A549 (cell line): Measurements from ENCODE around the gene DLG2. TPM values are rescaled to one million over a fixed set of nuclear protein-coding genes. Genes with fewer than 3 reads are reported as not detected.

Source experiments
- ATAC-seq, 2 experiments: fragments of 200-7000 bp in 1 of 2; fragments of >200 bp in 1 of 2; cut with Nextera tagmentation in 1 of 2; cut with Tn5 transposase in 1 of 2; 3 replicates each; pipeline versions ENCODE4 v1.8.0 to v1.9.1; 2018 to 2020; ENCODE audit warnings: mild to moderate bottlenecking in 1 of 2, moderate library complexity in 1 of 2
- CTCF ChIA-PET: fragments of 300-600 bp; sonication (Branson Sonifier 250); formaldehyde crosslinking; extraction: SDS; loops from one replicate; lab custom pipeline; 2021; ENCODE audit warnings: antibody characterized with exemption, inconsistent platforms; lab: Yijun Ruan, JAX
- POLR2A ChIA-PET: fragments of 350-600 bp; formaldehyde crosslinking; extraction: SDS; loops from one replicate; lab custom pipeline; 2021; ENCODE audit warnings: antibody characterized with exemption, inconsistent platforms; lab: Yijun Ruan, JAX
- DNase-seq, 2 experiments: peaks; one replicate each; pipeline versions ENCODE4 v3.0.0 to v3.0.0-alpha.2; 2011 to 2016; ENCODE audit warnings: low read depth in 1 of 2, low spot score in 1 of 2
- FAIRE-seq: peaks from 2 replicates; lab custom pipeline; 2011; peaks lifted over from hg19 to GRCh38; lab: Jason Lieb, UNC
- H3K27ac ChIP-seq, 2 experiments: fragments of >200 bp; sonication (Bioruptor Twin); formaldehyde crosslinking; 3 replicates each; pipeline ENCODE4 v1.5.1; 2016 to 2017
- H3K4me1 ChIP-seq: fragments of >200 bp; sonication (Bioruptor Twin); formaldehyde crosslinking; 3 replicates; pipeline ENCODE4 v1.6.1; 2016
- H3K4me2 ChIP-seq: fragments of >200 bp; sonication (Bioruptor Twin); formaldehyde crosslinking; 3 replicates; pipeline ENCODE4 v1.6.1; 2016
- H3K4me3 ChIP-seq: fragments of >200 bp; sonication (Bioruptor Twin); formaldehyde crosslinking; 3 replicates; pipeline ENCODE4 v1.5.1; 2016
- H3K9me3 ChIP-seq: fragments of >200 bp; sonication (Bioruptor Twin); formaldehyde crosslinking; 3 replicates; pipeline ENCODE4 v1.6.1; 2016
- BCL3 ChIP-seq: fragments of >200 bp; sonication (Bioruptor Twin); formaldehyde crosslinking; IDR thresholded peaks from 3 replicates; pipeline ENCODE4 v1.6.1; 2016
- CBX2 ChIP-seq: fragments of 200-600 bp; sonication (generic); IDR thresholded peaks from 2 replicates; pipeline ENCODE4 v1.6.1; 2016; ENCODE audit warnings: low read depth, mild to moderate bottlenecking, borderline replicate concordance
- CHD2 ChIP-seq: fragments of 150-350 bp; IDR thresholded peaks from 2 replicates; pipeline ENCODE4 v1.6.1; 2014; ENCODE audit warnings: low read length; ENCODE audit not compliant: partially characterized antibody
- EHF ChIP-seq: fragments of 250-450 bp; sonication (Bioruptor Pico); IDR thresholded peaks from 2 replicates; pipeline ENCODE4 v1.5.0; 2020; ENCODE audit warnings: mild to moderate bottlenecking
- EHMT2 ChIP-seq: fragments of 200-600 bp; sonication (generic); IDR thresholded peaks from 2 replicates; pipeline ENCODE4 v1.6.1; 2016; ENCODE audit warnings: antibody characterized with exemption, low read depth, mild to moderate bottlenecking, moderate library complexity
- EP300 ChIP-seq, 2 experiments: fragments of >200 bp; sonication (Bioruptor Twin); formaldehyde crosslinking; IDR thresholded peaks; 2 replicates in 1 of 2; 3 replicates in 1 of 2; pipeline ENCODE4 v1.6.1; 2016 to 2017
- ESRRA ChIP-seq: fragments of 150-350 bp; IDR thresholded peaks from 2 replicates; pipeline ENCODE4 v1.6.1; 2014; ENCODE audit warnings: mild to moderate bottlenecking, low read length, borderline replicate concordance
- FOSB ChIP-seq: fragments of 250-450 bp; sonication (Bioruptor Pico); IDR thresholded peaks from 2 replicates; pipeline ENCODE4 v1.5.0; 2020; ENCODE audit warnings: mild to moderate bottlenecking, moderate library complexity
- GATA3 ChIP-seq: IDR thresholded peaks from 2 replicates; pipeline ENCODE4 v1.6.1; 2012; ENCODE audit warnings: borderline replicate concordance
- HES2 ChIP-seq: fragments of >200 bp; sonication (Bioruptor Twin); formaldehyde crosslinking; IDR thresholded peaks from 2 replicates; pipeline ENCODE4 v1.6.1; 2016
- HMGXB4 ChIP-seq: fragments of 250-450 bp; sonication (Bioruptor Pico); IDR thresholded peaks from 2 replicates; pipeline ENCODE4 v1.5.0; 2021; ENCODE audit warnings: mild to moderate bottlenecking, moderate library complexity, borderline replicate concordance
- HOXA7 ChIP-seq: fragments of 250-450 bp; sonication (Bioruptor Pico); IDR thresholded peaks from 2 replicates; pipeline ENCODE4 v1.5.0; 2020; ENCODE audit warnings: mild to moderate bottlenecking, moderate library complexity
- HOXB13 ChIP-seq: fragments of 250-450 bp; sonication (Bioruptor Pico); IDR thresholded peaks from 2 replicates; pipeline ENCODE4 v1.5.0; 2020; ENCODE audit warnings: low read depth, mild to moderate bottlenecking, moderate library complexity
- HOXB5 ChIP-seq: fragments of 250-450 bp; sonication (Bioruptor Pico); IDR thresholded peaks from 2 replicates; pipeline ENCODE4 v1.5.0; 2020; ENCODE audit warnings: mild to moderate bottlenecking, moderate library complexity
- JUNB ChIP-seq: fragments of >200 bp; sonication (Bioruptor Twin); formaldehyde crosslinking; IDR thresholded peaks from 2 replicates; pipeline ENCODE4 v1.6.1; 2016
- KDM5A ChIP-seq: fragments of 200-600 bp; sonication (generic); IDR thresholded peaks from 2 replicates; pipeline ENCODE4 v1.6.1; 2016; ENCODE audit warnings: antibody characterized with exemption, mild to moderate bottlenecking
- MYC ChIP-seq: IDR thresholded peaks from 2 replicates; pipeline ENCODE4 v1.6.1; 2012; ENCODE audit warnings: mild to moderate bottlenecking, inconsistent platforms, low read length, improper control_type of control experiment, borderline replicate concordance
- NR3C1 ChIP-seq: fragments of >200 bp; sonication (Bioruptor Twin); formaldehyde crosslinking; IDR thresholded peaks from 3 replicates; pipeline ENCODE4 v1.6.1; 2017
- PHF8 ChIP-seq: fragments of 200-600 bp; sonication (generic); IDR thresholded peaks from 2 replicates; pipeline ENCODE4 v1.6.1; 2016; ENCODE audit warnings: low read depth, mild to moderate bottlenecking, antibody characterized with exemption, moderate library complexity, borderline replicate concordance
- POLR2A ChIP-seq: IDR thresholded peaks from 2 replicates; pipeline ENCODE4 v1.6.1; 2012; ENCODE audit warnings: mild to moderate bottlenecking, low read length
- REST ChIP-seq: fragments of 200-600 bp; sonication (generic); IDR thresholded peaks from 2 replicates; pipeline ENCODE4 v1.6.1; 2016; ENCODE audit warnings: antibody characterized with exemption, mild to moderate bottlenecking, moderate library complexity
- RNF2 ChIP-seq: fragments of 200-600 bp; sonication (generic); IDR thresholded peaks from 2 replicates; pipeline ENCODE4 v1.6.1; 2016; ENCODE audit warnings: low read depth, mild to moderate bottlenecking, antibody characterized with exemption, moderate library complexity, borderline replicate concordance
- SMC3 ChIP-seq: fragments of >200 bp; sonication (Bioruptor Twin); formaldehyde crosslinking; IDR thresholded peaks from 3 replicates; pipeline ENCODE4 v1.6.1; 2018; ENCODE audit warnings: inconsistent platforms
- SREBF2 ChIP-seq: fragments of 450-650 bp; IDR thresholded peaks from 2 replicates; pipeline ENCODE4 v1.6.1; 2014; ENCODE audit warnings: mild to moderate bottlenecking, moderate library complexity
- TFCP2L1 ChIP-seq: fragments of 250-450 bp; sonication (Bioruptor Pico); IDR thresholded peaks from 2 replicates; pipeline ENCODE4 v1.5.0; 2021; ENCODE audit warnings: mild to moderate bottlenecking
- ZFP36 ChIP-seq: fragments of 450-650 bp; IDR thresholded peaks from 2 replicates; pipeline ENCODE4 v1.6.1; 2014; ENCODE audit warnings: borderline replicate concordance; ENCODE audit not compliant: partially characterized antibody
- ZNF302 ChIP-seq: fragments of 250-450 bp; sonication (Bioruptor Pico); IDR thresholded peaks from 2 replicates; pipeline ENCODE4 v1.9.0; 2021; ENCODE audit warnings: inconsistent platforms, mild to moderate bottlenecking, moderate library complexity
- WGBS: methylation state at CpG from one replicate; pipeline ENCODE4 v1.1.6; 2017; ENCODE audit errors: missing lambda C conversion rate; 5-methylcytosine and 5-hydroxymethylcytosine counted together
- polyA plus RNA-seq, 4 experiments: library from polyadenylated mRNA; depleted of rRNA in 3 of 4; stranded (reverse); fragments of >200 nt; fragmentation: RNase III in 1 of 4; extraction: RNeasy Plus Mini Kit Qiagen cat#74134 plus additional on column Dnase treatment in 1 of 4; gene quantifications; 2 replicates in 3 of 4; 3 replicates in 1 of 4; pipeline ENCODE4 v1.2.3, GENCODE V29; 2011 to 2017

DLG2 gene
- polyA plus RNA-seq, 2 of the 4 experiments (the other 2 are of a cell fraction) = 0.26 to 0.79 TPM

GRCh38 chr11:84024266-84024665 lies 1602.9 kb downstream of the DLG2 start (continued):
- no peak for TF ChIP-seq HMGXB4 (CRISPR knock-in tag)

- CTCF ChIA-PET = no interaction called here
- no peak overlapping the region for H3K27ac ChIP-seq
- DNase-seq (no peak), FAIRE-seq (no peak), ATAC-seq (no peak)
- no peak overlapping the region for H3K4me3 ChIP-seq
- no peaks in the 10 kb centered on the region for H3K9me3 ChIP-seq
- TF ChIP-seq CHD2 = no peak
- TF ChIP-seq HES2 = no peak
- TF ChIP-seq SMC3 = no peak
- no peak for TF ChIP-seq ZFP36
- no peak for TF ChIP-seq TFCP2L1 (CRISPR knock-in tag)
- TF ChIP-seq PHF8 = no peak
- TF ChIP-seq GATA3 = no peak
- TF ChIP-seq EP300 (IDR thresholded peaks at IDR 0.05) = no peak
- TF ChIP-seq ESRRA = no peak
- TF ChIP-seq SREBF2 = no peak
- no peak for TF ChIP-seq RNF2
- no peak for TF ChIP-seq HOXA7 (CRISPR knock-in tag)
- no peak for TF ChIP-seq ZNF302 (CRISPR knock-in tag)
- TF ChIP-seq HOXB5 (CRISPR knock-in tag) = no peak
- TF ChIP-seq EHF (CRISPR knock-in tag) = no peak
- TF ChIP-seq FOSB (CRISPR knock-in tag) = no peak
- no peak for TF ChIP-seq CBX2
- TF ChIP-seq BCL3 = no peak
- H3K4me1 ChIP-seq = no peaks in the 10 kb centered on the region
- POLR2A ChIA-PET = no interaction called here
- no peak overlapping the region for H3K4me2 ChIP-seq
These were observed 1604.4 kb downstream of the DLG2 start for GRCh38 chr11:84022695-84023094.

- CTCF ChIA-PET = no interaction called here
- Histone ChIP-seq H3K4me3 (no peak overlapping the region), H3K4me1 (no peaks in the 10 kb centered on the region), H3K27ac (no peak overlapping the region), H3K9me3 (no peaks in the 10 kb centered on the region), H3K4me2 (no peak overlapping the region)
- DNase-seq (no peak), ATAC-seq (no peak), FAIRE-seq (no peak)
- WGBS = 0% methylated on average over 1 of the region's 1 CpG
- POLR2A ChIA-PET = no interaction called here
- TF ChIP-seq NR3C1 (no peak), SREBF2 (no peak), FOSB (CRISPR knock-in tag) (no peak), EHMT2 (no peak), CHD2 (no peak), JUNB (no peak), HOXB13 (CRISPR knock-in tag) (no peak), MYC (no peak), REST (no peak), POLR2A (no peak), PHF8 (no peak), KDM5A (no peak), ESRRA (no peak), HOXB5 (CRISPR knock-in tag) (no peak)
These were observed 1604.9 kb downstream of the DLG2 start for GRCh38 chr11:84022201-84022600.
